PC-9 (cell line): Measurements from ENCODE around the gene RNF149.

Experiments
- CTCF ChIP-seq: fragments of 200-600 bp; sonication (generic); conservative IDR thresholded peaks from 2 replicates; pipeline ENCODE4 v1.6.1; 2017; ENCODE audit warnings: mixed run types, antibody characterized with exemption, mild to moderate bottlenecking, moderate library complexity
- EZH2 ChIP-seq: fragments of 200-600 bp; sonication (generic); IDR thresholded peaks from 2 replicates; pipeline ENCODE4 v1.8.0; 2017; ENCODE audit warnings: antibody characterized with exemption, low read depth

GRCh38 chr2:101303688-101304087, 4.8 kb downstream of the RNF149 start:
- TF ChIP-seq CTCF (no peak), EZH2 (no peak)
